Kidney glomerular epithelial cell (primary cell): ENCODE results near the gene EHMT1.
"Not testable (repeated sequence)": the region's sequence is repeated elsewhere in the genome, so short reads cannot be mapped to it uniquely, and the experiment has no call there.

Experiments used
- DNase-seq: peaks from one replicate; lab custom pipeline; 2025; lab: John Stamatoyannopoulos, UW

The EHMT1 gene

GRCh38 chr9:137615387-137615871, 3.4 kb upstream of the EHMT1 start:
- no peak for DNase-seq

- peak; percentile 35 for DNase-seq
Observed at GRCh38 chr9:137619240-137620047, 639 bp downstream of the EHMT1 start.

- no peak for DNase-seq
Observed at GRCh38 chr9:137620048-137620405, 1.2 kb downstream of the EHMT1 start.

GRCh38 chr9:137620581-137620980, 1.8 kb downstream of the EHMT1 start:
- DNase-seq = no peak

- DNase-seq = peak; percentile 11
Observed at GRCh38 chr9:137621131-137621757, 2.4 kb downstream of the EHMT1 start.

GRCh38 chr9:137622211-137622610, 3.4 kb downstream of the EHMT1 start:
- not testable (repeated sequence) for DNase-seq

GRCh38 chr9:137626464-137626863, 7.7 kb downstream of the EHMT1 start:
- no peak for DNase-seq

GRCh38 chr9:137627406-137627805, 8.6 kb downstream of the EHMT1 start:
- DNase-seq = not testable (repeated sequence)

GRCh38 chr9:137630126-137630525, 11.3 kb downstream of the EHMT1 start:
- DNase-seq = no peak

- no peak for DNase-seq
Observed at GRCh38 chr9:137630679-137631078, 11.9 kb downstream of the EHMT1 start.

GRCh38 chr9:137631345-137632229, 12.8 kb downstream of the EHMT1 start:
- no peak for DNase-seq

- DNase-seq = no peak
Observed at GRCh38 chr9:137632230-137633161, 13.7 kb downstream of the EHMT1 start.

- DNase-seq = no peak
Observed at GRCh38 chr9:137634016-137634415, 15.2 kb downstream of the EHMT1 start.

GRCh38 chr9:137638680-137639079, 19.9 kb downstream of the EHMT1 start:
- no peak for DNase-seq

- DNase-seq = no peak
Observed at GRCh38 chr9:137639303-137640051, 20.7 kb downstream of the EHMT1 start.

GRCh38 chr9:137640862-137641261, 22.1 kb downstream of the EHMT1 start:
- DNase-seq = no peak

GRCh38 chr9:137642118-137642601, 23.4 kb downstream of the EHMT1 start:
- DNase-seq = no peak

GRCh38 chr9:137642892-137643291, 24.1 kb downstream of the EHMT1 start:
- no peak for DNase-seq

- DNase-seq = no peak
Observed at GRCh38 chr9:137643921-137644320, 25.1 kb downstream of the EHMT1 start.

GRCh38 chr9:137645211-137645610, 26.4 kb downstream of the EHMT1 start:
- DNase-seq = no peak
